ENCODE measurements around the gene PHETA2. TPM values are rescaled to one million over a fixed set of nuclear protein-coding genes. Genes with fewer than 3 reads are reported as not detected.

PHETA2 gene
- total and polyA plus RNA-seq, 2 of the 8 experiments (the other 6 are each of a cell fraction or from before 2014, with no cell fraction given): 7.4 to 7.6 TPM

GRCh38 chr22:42070517-42071422, 3.3 kb upstream of the PHETA2 start, which contains the start of gene NAGA (continued):
- TF ChIP-seq, protein P1, sequence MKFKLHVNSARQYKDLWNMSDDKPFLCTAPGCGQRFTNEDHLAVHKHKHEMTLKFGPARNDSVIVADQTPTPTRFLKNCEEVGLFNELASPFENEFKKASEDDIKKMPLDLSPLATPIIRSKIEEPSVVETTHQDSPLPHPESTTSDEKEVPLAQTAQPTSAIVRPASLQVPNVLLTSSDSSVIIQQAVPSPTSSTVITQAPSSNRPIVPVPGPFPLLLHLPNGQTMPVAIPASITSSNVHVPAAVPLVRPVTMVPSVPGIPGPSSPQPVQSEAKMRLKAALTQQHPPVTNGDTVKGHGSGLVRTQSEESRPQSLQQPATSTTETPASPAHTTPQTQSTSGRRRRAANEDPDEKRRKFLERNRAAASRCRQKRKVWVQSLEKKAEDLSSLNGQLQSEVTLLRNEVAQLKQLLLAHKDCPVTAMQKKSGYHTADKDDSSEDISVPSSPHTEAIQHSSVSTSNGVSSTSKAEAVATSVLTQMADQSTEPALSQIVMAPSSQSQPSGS (IDR thresholded peaks at IDR 0.05; ENCODE audit: low read length): no peak
- TF ChIP-seq KDM5A (IDR thresholded peaks at IDR 0.05; ENCODE audit: low read length) (no peak), MAX (IDR thresholded peaks at IDR 0.05) (peak; percentile 95), TAF7 (optimal IDR thresholded peaks at IDR 0.05; ENCODE audit: borderline replicate concordance, low read depth, low read length) (no peak), NRF1 (IDR thresholded peaks at IDR 0.05; ENCODE audit: low read depth, low read length) (no peak), SUZ12 (IDR thresholded peaks at IDR 0.05; ENCODE audit: low read length) (no peak), NANOG (IDR thresholded peaks at IDR 0.05; ENCODE audit: insufficient read depth, low read depth, low read length, poor library complexity, severe bottlenecking) (no peak), PHF8 (conservative IDR thresholded peaks at IDR 0.05; ENCODE audit: low read depth, low read length) (peak; percentile 66), BRCA1 (IDR thresholded peaks at IDR 0.05; ENCODE audit: low read depth, low read length) (no peak), KDM1A (IDR thresholded peaks at IDR 0.05; ENCODE audit: borderline replicate concordance, low read length) (no peak), FOSL1 (IDR thresholded peaks at IDR 0.05; ENCODE audit: insufficient read depth, low read depth, low read length) (no peak), CHD1 (IDR thresholded peaks at IDR 0.05; ENCODE audit: low read depth, low read length) (no peak), CHD2 (IDR thresholded peaks at IDR 0.05; ENCODE audit: low read length) (no peak), EZH2 (IDR thresholded peaks at IDR 0.05; ENCODE audit: low read depth, low read length, severe bottlenecking) (peak; percentile 16), POLR2A (IDR thresholded peaks at IDR 0.05; ENCODE audit: control extremely low read depth in 1 of 2, low read depth in 2 of 2, low read length in 2 of 2) (peak in 1 of 2 experiments; percentile 84; a peak in 2 of 3 replicates), SP4 (IDR thresholded peaks at IDR 0.05; ENCODE audit: low read length) (no peak), RBBP5 (IDR thresholded peaks at IDR 0.05; ENCODE audit: borderline replicate concordance, low read depth, low read length) (no peak; the same call in 1 of the 2 replicates), ATF3 (IDR thresholded peaks at IDR 0.05; ENCODE audit: insufficient read depth, low read depth, low read length) (no peak), RXRA (IDR thresholded peaks at IDR 0.05; ENCODE audit: insufficient read depth, low read depth, low read length) (no peak), SAP30 (IDR thresholded peaks at IDR 0.05; ENCODE audit: insufficient read depth, insufficient replicate concordance, low read length) (no peak), BACH1 (IDR thresholded peaks at IDR 0.05; ENCODE audit: low read length) (peak; percentile 10; the same call in 1 of the 2 replicates)

All from H1 (cell line).